ENCODE measurements around the gene RD3L. TPM values are rescaled to one million over a fixed set of nuclear protein-coding genes. Genes with fewer than 3 reads are reported as not detected.

The RD3L gene
- not detected in 3 replicates for polyA plus RNA-seq
- not detected for polyA plus RNA-seq (2011; ENCODE audit: low read depth)
- not detected in 2 replicates for polyA plus RNA-seq (2011; cell fraction: cytosol; rRNA removed)
- polyA plus RNA-seq (2011; cell fraction: nucleus; rRNA removed) = not detected in 2 replicates
- not detected in 2 replicates for polyA plus RNA-seq (2012; ENCODE audit: low replicate concordance)
- polyA minus RNA-seq = not detected in 3 replicates
- not detected for polyA minus RNA-seq (2011; cell fraction: cytosol; rRNA and poly(A)+ RNA removed)
- polyA minus RNA-seq (2011; cell fraction: nucleus; rRNA and poly(A)+ RNA removed) = not detected in 2 replicates

DNA sequence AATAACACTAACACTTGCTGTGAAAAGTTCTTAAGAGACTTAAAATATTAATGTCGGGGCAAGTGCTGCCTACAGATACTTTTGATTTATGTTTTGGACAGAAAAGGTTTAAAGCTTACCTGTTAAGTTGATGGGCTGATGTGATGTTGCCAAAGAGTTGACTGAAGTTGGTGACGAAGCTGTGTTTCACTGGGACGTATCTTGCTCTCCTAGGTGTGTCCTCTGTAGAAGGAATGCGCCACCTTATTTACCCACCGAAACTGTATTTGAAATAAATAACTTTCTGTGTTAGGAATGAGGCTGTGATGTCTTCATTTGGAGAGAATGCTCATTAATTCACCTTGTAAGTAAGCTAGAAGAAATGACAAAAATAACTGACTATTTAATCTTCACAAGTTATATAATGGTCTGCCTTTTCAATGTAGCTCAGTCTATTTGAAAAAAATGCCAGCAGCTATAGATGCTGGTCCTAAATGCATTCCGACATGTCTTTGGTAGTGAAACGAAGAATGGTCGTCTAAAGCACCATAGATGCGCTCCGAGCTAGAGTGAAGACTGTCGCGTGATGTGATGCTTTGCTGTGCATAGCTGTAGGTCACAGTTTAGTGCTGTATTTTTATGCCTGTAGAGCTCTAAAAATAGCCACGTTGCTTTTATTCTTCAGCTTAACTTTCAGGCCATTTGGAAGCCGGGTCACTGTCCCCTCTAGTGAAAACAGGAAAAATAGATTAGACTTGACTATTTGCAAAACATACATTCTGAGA, at the start of gene RD3L:
TSS of gene RD3L (minus strand) at position 557 of the 764 bp plus-strand sequence. CDS start 834 bp downstream, outside the sequence.
- FAIRE-seq (no peak), DNase-seq (ENCODE audit: low read depth, low spot score) (no peak)
- Histone ChIP-seq H3K9me3 (ENCODE audit: control insufficient read depth, low read depth, low read length) (no peaks in the 10 kb centered on the region), H3K36me3 (ENCODE audit: control insufficient read depth in 2 of 2, extremely low read depth in 1 of 2, insufficient read depth in 2 of 2, low read length in 2 of 2) (no peaks in the 10 kb centered on the region), H3K4me2 (ENCODE audit: control insufficient read depth, extremely low read depth, insufficient read depth, low read depth, low read length) (no peak within 1 kb of the TSS), H2AFZ (ENCODE audit: control insufficient read depth, low read length) (no peak within 1 kb of the TSS), H3K27me3 (ENCODE audit: control insufficient read depth, extremely low read depth, insufficient read depth, low read length) (peaks cover 12% of the 10 kb centered on the region), H3K4me1 (ENCODE audit: control insufficient read depth, extremely low read depth, insufficient read depth, low read length) (no peaks in the 10 kb centered on the region), H3K4me3 (ENCODE audit: control insufficient read depth in 2 of 3, extremely low read depth in 1 of 3, insufficient read depth in 2 of 3, low read depth in 1 of 3, low read length in 3 of 3) (no peak within 1 kb of the TSS), H3K9me1 (ENCODE audit: control insufficient read depth, extremely low read depth, insufficient read depth, low read length) (no peaks in the 10 kb centered on the region), H3K79me2 (ENCODE audit: control insufficient read depth, insufficient read depth, low read length) (no peaks in the 10 kb centered on the region), H3K9ac (ENCODE audit: control insufficient read depth, extremely low read depth, insufficient read depth, low read length) (no peak within 1 kb of the TSS), H3K27ac (ENCODE audit: control insufficient read depth, insufficient read depth, low read length) (no peak within 1 kb of the TSS), H4K20me1 (ENCODE audit: control insufficient read depth, extremely low read depth, insufficient read depth, low read length) (no peaks in the 10 kb centered on the region)
- dilution Hi-C loops (cut with MboI; ENCODE audit: extremely low pct_ligation_motif_present, low sequenced_read_pairs) = no loop called here
- no peak for TF ChIP-seq EZH2 (IDR thresholded peaks at IDR 0.05; ENCODE audit: low read length)
- TF ChIP-seq, protein P1, sequence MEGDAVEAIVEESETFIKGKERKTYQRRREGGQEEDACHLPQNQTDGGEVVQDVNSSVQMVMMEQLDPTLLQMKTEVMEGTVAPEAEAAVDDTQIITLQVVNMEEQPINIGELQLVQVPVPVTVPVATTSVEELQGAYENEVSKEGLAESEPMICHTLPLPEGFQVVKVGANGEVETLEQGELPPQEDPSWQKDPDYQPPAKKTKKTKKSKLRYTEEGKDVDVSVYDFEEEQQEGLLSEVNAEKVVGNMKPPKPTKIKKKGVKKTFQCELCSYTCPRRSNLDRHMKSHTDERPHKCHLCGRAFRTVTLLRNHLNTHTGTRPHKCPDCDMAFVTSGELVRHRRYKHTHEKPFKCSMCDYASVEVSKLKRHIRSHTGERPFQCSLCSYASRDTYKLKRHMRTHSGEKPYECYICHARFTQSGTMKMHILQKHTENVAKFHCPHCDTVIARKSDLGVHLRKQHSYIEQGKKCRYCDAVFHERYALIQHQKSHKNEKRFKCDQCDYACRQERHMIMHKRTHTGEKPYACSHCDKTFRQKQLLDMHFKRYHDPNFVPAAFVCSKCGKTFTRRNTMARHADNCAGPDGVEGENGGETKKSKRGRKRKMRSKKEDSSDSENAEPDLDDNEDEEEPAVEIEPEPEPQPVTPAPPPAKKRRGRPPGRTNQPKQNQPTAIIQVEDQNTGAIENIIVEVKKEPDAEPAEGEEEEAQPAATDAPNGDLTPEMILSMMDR (optimal IDR thresholded peaks at IDR 0.05 in 1 of 3, IDR thresholded peaks at IDR 0.05 in 1 of 3, conservative IDR thresholded peaks at IDR 0.05 in 1 of 3; ENCODE audit: extremely low read depth in 1 of 3, insufficient read depth in 2 of 3, low read length in 3 of 3) = no peak

DNA sequence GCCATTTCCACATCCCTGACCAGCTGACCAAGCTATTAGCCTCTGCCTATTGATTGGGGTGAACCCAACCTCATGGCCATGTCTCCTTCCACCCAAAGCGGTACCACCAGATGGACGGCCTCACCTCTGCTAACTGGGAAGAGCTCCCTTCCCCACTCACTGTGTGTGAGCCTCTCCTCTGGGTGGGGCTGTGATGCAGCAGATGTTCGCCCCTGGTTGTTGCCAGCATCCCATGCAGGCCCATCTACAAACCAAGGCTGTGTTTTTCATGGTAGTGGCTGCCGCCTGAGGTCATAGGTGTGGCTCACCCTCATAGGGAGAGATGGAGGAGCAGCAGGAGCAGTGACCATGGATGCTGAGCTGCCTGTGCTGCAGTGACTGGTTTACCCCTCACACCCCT, 47.6 kb upstream of the RD3L start:
- FAIRE-seq (no peak), DNase-seq (ENCODE audit: low read depth, low spot score) (no peak)
- H3K36me3 ChIP-seq (ENCODE audit: control insufficient read depth in 2 of 2, extremely low read depth in 1 of 2, insufficient read depth in 2 of 2, low read length in 2 of 2) = no peaks in the 10 kb centered on the region
- H4K20me1 ChIP-seq (ENCODE audit: control insufficient read depth, extremely low read depth, insufficient read depth, low read length) = no peaks in the 10 kb centered on the region
- H3K27me3 ChIP-seq (ENCODE audit: control insufficient read depth, extremely low read depth, insufficient read depth, low read length) = no peaks in the 10 kb centered on the region
- H3K9me1 ChIP-seq (ENCODE audit: control insufficient read depth, extremely low read depth, insufficient read depth, low read length) = no peaks in the 10 kb centered on the region
- dilution Hi-C loops (cut with MboI; ENCODE audit: extremely low pct_ligation_motif_present, low sequenced_read_pairs) = no loop called here
- no peak overlapping the region for H3K9ac ChIP-seq (ENCODE audit: control insufficient read depth, extremely low read depth, insufficient read depth, low read length)
- H2AFZ ChIP-seq (ENCODE audit: control insufficient read depth, low read length) = no peak overlapping the region
- no peaks in the 10 kb centered on the region for H3K9me3 ChIP-seq (ENCODE audit: control insufficient read depth, low read depth, low read length)
- H3K79me2 ChIP-seq (ENCODE audit: control insufficient read depth, insufficient read depth, low read length) = no peaks in the 10 kb centered on the region
- TF ChIP-seq, protein P1 (optimal IDR thresholded peaks at IDR 0.05 in 1 of 3, IDR thresholded peaks at IDR 0.05 in 1 of 3, conservative IDR thresholded peaks at IDR 0.05 in 1 of 3; ENCODE audit: extremely low read depth in 1 of 3, insufficient read depth in 2 of 3, low read length in 3 of 3) = no peak
- TF ChIP-seq EZH2 (IDR thresholded peaks at IDR 0.05; ENCODE audit: low read length) = no peak
- no peak overlapping the region for H3K27ac ChIP-seq (ENCODE audit: control insufficient read depth, insufficient read depth, low read length)
- no peak overlapping the region for H3K4me3 ChIP-seq (ENCODE audit: control insufficient read depth in 2 of 3, extremely low read depth in 1 of 3, insufficient read depth in 2 of 3, low read depth in 1 of 3, low read length in 3 of 3)
- H3K4me2 ChIP-seq (ENCODE audit: control insufficient read depth, extremely low read depth, insufficient read depth, low read depth, low read length) = no peak overlapping the region
- H3K4me1 ChIP-seq (ENCODE audit: control insufficient read depth, extremely low read depth, insufficient read depth, low read length) = peaks cover 9% of the 10 kb centered on the region

Data from keratinocyte (primary cell).